Activated naive CD4-positive, alpha-beta T cell treated with Interleukin-2 at 50 U/mL for 16 hours (primary cell): ENCODE data around the gene KDF1.

Experiments
- DNase-seq: peaks from one replicate; pipeline ENCODE4 v3.0.0-alpha.2; 2020

Gene KDF1

GRCh38 chr1:26959722-26960624, at the start of gene KDF1:
Gene KDF1, minus strand, starts transcription at chr1:26960468. Its CDS starts 8,088 bp downstream, at chr1:26952380.
- DNase-seq, result peak; percentile 50

- no peak for DNase-seq
Observed at GRCh38 chr1:27009601-27010197, 49.4 kb upstream of the KDF1 start.

- DNase-seq, result no peak
Observed at GRCh38 chr1:27007909-27008582, 47.8 kb upstream of the KDF1 start.

DNA sequence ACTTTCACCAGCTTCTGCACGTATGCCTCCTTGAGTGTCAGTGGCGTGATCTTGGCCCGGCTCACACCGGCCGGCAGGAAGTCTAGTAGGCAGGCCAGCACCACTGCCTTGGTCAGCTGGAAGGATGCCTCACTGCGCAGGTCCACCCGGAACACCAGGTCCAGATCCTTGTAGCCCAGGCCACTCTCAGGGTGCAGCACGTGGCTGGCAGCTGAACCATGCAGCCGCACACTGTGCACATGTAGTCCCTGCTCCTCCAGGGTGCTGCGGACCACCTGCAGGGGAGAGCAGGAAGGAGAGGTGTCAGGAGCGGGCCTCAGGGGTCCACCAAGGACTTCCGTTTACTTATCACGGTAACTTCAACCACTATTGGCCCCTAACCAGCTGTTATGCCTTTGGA, 46.4 kb upstream of the KDF1 start:
- DNase-seq, result no peak

- no peak for DNase-seq
Observed at GRCh38 chr1:27005648-27006496, 45.6 kb upstream of the KDF1 start.

GRCh38 chr1:27005166-27005530, 44.9 kb upstream of the KDF1 start:
- DNase-seq, result no peak

- no peak for DNase-seq
Observed at GRCh38 chr1:27004471-27005165, 44.4 kb upstream of the KDF1 start.

GRCh38 chr1:27003745-27004470, 43.6 kb upstream of the KDF1 start:
- DNase-seq, result no peak

- no peak for DNase-seq
Observed at GRCh38 chr1:27001570-27002360, 41.5 kb upstream of the KDF1 start.

DNA sequence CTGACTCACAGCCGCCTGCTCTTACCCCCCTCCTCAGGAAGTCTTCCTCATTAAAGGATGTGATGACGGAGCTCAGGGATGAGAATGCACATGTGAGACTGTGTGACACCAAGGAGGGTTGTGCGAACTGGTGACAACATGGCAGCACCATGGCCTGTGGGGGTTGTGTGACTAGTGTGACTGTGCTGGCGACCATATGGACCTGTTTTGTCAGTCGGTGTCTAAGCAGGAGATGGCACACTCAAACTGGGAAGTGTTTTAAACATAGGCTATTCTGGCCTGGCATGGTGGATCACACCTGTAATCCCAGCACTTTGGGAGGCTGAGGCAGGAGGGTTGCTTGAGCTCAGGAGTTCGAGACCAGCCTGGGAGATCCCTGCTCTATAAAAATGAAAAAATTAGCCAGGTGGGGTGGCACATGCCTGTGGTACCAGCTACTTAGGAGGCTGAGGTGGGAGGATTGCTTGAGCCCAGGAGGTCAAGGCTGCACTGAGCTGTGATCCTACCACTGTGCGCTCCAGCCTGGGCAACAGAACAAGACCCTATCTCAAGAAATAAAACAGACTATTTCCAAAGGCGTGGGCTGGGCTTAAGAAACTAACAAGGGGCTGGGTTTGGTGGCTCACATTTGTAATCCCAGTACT, 40.7 kb upstream of the KDF1 start:
- DNase-seq, result no peak

DNA sequence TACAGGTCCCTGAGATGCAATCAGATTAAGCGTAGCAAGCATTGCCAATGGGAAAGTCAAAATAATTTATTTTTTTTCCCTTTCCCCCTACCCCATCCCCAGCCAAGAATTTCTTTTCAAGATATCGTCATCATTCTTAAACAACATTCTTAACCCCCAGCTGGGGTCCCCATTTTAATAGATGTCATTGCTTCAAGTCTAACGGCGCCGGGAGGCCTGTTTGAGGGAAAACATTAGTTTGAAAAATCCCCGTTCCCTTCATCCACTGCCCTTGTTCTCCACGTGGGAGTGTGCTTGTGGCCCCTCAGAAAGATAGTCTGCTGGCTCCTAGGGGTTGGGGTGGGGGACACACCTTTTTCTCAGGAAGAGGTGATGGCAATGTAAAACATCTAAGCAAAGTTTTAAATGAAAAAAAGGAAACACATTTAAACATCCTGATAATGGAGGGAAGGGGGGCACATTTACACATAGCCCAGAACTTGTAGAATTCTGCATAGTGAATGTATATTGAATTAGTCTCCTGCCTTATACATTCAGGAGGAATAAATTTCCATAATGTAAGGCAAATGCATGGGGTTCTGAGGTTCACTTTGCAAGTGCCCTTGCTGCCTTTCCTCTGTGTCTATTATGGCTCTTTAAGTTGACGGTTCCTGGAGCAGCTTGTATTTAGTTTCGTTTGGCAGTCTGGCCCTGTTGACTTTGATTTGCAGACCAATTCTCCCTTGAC, 40.0 kb upstream of the KDF1 start:
- DNase-seq, result no peak

DNA sequence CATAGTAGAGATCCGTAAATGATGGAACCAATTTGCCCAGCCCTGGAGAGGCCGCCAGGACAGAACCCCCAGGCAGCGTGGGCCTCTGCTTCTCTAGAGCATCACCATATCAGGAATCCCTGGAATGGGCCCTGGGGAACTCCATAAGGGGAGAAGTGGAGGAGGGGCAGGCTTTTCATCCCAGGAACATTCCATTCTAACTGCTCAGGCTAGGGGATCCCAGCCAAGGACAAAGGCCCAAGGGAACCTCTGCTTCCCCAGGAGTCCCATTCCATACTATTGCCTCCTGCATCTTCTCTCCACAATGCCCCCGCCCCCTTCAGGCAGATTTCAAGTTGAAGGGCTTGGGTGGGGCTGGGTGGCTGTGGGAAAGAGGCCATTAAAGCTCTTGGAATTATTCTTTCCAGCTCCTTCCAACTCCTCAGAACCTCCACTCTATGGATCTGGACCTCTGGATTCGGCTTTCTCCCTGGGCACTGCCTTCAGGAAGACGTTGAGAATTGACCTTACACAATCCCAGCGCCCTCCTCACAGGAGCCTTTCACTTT, 39.2 kb upstream of the KDF1 start:
- no peak for DNase-seq

DNA sequence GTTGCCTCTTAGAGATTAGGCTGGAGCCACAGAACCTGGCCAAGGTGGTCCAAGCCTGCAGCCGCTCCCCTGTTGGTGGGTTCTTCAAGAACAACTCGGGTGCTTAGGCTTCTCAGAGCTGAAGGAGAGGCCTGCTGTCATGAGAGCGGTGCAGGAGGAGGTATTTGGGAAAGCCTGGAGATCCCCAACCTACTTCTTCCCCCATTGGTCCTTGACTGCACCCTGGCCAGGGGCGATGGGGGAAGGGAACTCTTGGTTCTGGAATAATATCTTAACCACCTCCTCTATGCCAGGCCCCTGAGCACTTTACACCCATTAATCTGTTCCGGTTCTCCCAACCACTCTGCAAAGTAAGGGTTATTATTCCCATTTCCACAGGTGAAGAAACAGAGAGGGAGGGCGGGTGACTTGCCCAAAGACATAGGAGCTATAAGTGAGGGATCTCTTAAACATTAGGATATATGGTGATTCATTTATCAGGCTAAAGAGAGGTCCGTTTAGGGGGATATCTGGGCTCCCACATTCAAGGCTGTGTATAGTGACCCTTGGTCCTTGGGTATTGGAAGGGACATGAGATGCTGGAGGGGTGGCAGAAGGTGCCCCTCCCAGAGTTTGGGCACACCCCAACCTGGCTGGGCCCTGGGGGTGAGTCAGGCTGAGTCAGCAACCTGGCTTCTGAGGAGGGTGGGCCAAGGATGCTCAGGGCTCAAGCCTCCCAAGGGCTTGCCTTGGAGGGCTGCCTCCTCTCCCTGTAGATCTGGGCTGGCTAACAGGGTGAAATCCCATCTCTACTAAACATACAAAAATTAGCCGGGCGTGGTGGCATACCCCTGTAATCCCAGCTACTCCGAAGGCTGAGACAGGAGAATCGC, 38.4 kb upstream of the KDF1 start:
- DNase-seq, result no peak

DNA sequence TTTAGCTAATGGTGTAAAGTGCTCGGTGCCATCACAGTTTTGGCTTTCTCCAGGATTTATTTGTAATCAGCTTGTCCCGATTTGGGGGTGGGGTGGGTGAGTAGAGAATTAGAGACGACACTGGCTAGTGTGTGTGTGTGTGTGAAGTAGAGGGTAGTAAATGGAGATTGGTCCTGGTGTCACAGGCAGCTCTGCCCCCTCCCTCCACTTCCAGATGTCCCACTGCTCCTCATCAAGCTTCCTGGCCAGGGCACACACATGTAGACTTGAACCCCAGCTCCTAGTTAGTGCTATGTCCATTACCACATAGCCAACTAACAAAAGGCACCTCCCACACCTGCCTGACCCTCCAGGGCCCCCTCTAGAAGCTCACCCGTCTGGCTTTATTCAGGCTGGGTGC, 36.4 kb upstream of the KDF1 start:
- no peak for DNase-seq

GRCh38 chr1:26996024-26996423, 35.8 kb upstream of the KDF1 start:
- DNase-seq, result no peak

- no peak for DNase-seq
Observed at GRCh38 chr1:26994787-26995517, 34.7 kb upstream of the KDF1 start.

DNA sequence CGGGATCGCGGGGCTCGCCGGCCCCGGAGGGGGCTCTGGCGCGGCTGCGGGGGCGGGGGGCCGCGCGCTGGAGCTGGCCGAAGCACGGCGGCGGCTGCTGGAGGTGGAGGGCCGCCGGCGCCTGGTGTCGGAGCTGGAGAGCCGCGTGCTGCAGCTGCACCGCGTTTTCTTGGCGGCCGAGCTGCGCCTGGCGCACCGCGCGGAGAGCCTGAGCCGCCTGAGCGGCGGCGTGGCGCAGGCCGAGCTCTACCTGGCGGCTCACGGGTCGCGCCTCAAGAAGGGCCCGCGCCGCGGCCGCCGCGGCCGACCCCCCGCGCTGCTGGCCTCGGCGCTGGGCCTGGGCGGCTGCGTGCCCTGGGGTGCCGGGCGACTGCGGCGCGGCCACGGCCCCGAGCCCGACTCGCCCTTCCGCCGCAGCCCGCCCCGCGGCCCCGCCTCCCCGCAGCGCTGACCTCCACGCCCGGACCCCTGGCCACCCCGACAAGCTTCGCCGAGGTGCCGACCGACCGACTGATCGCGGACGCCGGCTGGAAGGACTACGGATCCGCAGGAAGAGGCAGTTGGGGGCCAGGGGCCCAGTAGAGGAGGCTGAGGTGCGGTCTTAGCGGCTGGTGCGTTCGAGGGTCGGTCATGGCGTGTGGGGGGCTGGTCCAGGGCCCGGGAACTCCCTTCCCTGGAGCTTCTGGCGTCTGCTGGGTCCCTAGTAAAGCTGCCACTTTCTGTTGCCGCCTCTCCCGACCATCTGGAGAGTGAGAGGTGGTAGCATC, 33.9 kb upstream of the KDF1 start:
- peak; percentile 33 for DNase-seq
